HG02763 (cell line): ENCODE data around the gene PMFBP1.
A peak's percentile ranks its signal among the peaks of the same experiment; 100 is the strongest.

Experiments
- ATAC-seq: cut with Tn5 transposase; IDR thresholded peaks from one replicate; pipeline ENCODE4 v1.9.1; 2021; ENCODE audit warnings: mild to moderate bottlenecking, moderate library complexity; ENCODE audit not compliant: unreplicated experiment

PMFBP1 gene

DNA sequence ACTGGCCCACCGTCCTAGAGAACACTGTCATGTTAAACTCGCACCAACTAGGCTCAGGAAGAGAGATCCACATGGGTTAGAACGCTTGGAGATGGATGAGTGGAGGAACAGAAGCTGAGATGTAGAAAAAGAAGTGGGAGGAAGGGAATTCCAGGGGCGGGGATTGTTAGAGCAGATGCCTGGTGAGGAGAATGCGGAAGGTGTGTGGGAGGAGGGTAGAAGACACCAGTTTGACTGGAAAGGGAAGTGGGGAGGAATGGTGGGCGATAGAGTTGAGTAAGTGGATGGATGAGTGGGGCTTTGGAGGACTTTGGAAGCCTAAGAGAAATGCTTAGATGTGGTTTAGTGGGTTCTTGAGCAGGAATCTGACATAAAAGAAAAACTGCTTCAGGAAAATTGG is 40.9 kb downstream of the PMFBP1 start:
- ATAC-seq = no peak

DNA sequence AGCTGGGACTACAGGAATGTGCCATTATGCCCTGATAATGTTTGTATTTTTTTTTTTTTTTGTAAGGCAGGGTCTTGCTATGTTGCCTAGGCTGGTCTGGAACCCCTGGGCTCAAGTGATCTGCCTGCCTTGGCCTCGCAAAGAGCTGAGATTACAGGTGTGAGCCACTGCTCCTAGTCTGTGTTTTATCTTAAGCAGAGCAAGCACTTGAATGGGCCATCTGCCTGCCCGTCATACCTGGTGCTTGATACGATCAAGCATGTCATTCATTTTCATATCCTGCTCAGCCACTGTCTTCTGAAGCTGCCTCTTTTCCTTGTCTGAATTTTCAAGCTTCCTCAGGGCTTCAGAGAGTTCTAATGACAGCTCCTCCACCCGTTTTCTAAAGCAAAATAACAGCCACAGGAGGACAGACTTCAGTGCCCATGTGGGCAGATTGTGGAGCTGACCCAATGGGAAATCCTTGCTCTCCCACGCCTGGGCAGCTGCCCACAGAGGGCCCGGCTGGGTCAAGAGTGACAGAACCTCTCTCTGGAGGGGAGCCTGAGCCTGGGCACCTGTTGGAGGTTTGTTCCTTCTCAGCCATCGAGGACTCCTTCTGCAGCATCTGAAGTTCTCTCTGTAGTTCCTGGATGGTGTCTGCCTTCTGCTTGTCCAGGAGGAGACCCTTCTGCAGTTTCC is 41.8 kb downstream of the PMFBP1 start:
- no peak for ATAC-seq

DNA sequence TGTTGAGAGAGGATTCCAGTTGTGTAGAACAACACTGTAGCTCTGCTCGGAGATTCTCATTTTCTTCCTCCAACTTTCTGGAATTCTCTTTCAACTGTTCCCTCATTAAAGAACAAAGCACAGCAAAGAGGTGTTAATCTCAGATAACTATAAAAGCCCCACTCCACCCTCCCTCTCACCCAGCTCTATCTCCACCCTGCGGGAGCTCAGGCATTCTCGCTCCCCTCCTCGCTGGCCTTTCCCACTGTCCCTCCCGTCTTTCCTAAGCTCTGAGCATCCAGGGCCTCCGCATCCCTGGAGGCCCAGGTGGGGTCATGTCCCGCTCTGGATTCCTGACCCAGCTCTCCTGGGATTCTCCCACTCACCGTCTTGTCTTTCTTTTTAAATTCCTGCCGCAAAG is 43.3 kb downstream of the PMFBP1 start:
- no peak for ATAC-seq

DNA sequence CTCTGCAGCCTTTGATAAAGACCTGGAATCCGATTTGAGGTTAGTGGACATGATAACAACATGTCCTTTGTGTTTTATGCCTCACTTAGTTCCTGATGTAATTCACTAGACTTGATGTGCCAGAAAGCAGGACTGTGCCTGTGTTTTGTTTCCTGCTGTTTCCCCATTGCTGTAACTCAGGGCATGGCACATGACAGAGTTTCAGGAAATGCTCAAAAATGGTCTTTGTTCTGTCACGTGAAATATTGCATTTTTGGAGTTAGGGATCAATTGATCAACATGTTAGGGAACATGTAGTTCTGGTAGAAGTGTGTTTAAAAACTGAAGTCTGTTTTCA is 45.6 kb downstream of the PMFBP1 start:
- ATAC-seq = no peak

DNA sequence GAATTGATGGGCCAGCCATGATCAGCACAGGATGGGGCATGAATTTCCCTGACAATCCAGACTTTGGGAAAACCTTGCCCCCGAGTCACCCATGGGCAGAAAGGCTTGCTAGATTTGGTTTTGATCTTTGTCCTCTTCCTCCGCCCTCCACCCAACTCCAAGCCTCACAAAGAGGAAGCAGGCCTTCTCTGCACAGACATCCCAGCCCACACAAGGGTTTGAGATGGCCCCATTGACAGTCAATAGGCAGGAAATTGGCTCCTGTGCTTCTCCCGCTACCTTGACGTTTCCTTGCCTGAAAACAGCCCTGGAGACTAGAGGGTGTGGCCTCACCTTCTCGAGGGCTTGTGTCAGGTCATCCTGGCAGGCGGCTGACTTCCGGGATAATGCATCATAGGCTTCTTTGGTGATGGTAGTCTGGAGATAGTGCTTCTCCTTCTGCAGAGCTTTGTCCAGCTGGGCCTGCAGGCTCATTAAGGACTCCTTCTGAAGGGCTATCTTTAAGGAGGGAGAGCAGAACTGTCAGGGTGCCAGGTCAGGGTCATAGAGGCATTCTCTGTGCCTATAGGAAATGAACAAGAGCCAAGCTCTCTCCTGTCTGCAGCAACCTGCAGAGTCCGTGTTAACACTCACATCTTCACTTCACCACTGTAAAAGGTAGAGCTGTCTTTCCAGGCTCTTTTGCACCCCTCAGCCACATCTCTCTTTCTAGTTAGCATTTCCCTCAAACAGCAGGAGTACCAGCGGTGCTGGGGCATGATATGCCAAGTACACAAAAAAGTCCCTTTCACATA is 46.1 kb downstream of the PMFBP1 start:
- no peak for ATAC-seq

DNA sequence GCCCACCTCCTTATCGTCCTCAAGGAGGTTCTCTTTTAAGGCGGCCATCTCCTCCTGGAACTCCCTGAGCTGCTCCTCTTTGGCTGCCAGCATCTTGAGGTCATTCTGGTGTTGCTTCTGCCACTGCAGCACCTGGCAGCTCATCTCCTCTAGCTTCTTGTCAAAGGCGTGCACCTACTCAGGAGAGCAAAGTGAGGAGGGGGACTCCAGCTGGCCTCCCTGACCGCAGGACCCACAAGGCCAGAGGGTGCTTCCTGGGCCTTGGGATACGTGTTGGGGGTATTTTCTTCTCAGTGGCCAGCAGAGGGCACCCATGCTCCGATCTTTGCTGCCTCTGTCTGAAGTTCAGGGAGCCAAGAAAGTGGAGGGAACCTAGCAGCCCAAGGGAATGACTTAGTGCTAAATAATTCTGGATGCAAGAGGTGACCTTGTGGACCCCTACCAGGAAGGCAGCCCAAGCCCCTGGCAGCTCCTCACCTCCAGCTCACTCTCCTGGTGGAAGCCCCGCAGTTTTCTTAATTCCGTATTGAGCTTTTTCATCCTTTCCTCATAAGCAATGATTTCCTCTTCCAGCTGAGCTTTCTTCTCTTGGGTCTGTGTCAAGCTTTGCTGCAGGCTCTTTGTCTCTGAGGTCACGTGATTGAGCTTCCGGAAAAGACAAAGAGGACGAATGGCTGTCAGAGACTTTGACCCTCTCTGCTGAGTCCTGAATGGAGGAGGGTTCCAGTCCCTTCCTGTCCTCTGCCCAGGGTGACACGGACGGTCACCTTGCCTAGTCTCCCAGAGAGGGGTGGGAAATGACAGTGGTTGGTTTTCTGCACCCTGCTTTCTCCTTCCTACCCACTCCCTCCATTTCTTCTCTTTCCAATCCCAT is 47.0 kb downstream of the PMFBP1 start:
- ATAC-seq = peak; percentile 61

DNA sequence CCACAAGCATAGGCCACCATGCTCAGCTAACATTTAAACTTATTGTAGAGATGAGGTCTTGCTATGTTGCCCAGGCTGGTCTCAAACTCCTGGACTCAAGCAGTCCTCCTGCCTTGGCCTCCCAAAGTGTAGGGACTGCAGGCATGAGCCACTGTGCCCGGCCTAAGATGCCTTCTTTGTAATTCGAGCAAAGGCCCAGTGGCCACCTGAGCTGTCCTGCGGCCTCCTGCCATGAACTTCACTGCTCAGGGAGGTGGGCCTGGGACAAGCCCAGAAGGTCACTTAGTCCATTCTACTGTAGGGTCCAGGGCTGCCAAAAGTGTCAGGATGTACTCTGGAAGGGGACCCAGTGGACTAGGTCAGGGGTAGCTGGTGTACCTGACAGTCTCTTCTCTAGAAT is 47.8 kb downstream of the PMFBP1 start:
- no peak for ATAC-seq

DNA sequence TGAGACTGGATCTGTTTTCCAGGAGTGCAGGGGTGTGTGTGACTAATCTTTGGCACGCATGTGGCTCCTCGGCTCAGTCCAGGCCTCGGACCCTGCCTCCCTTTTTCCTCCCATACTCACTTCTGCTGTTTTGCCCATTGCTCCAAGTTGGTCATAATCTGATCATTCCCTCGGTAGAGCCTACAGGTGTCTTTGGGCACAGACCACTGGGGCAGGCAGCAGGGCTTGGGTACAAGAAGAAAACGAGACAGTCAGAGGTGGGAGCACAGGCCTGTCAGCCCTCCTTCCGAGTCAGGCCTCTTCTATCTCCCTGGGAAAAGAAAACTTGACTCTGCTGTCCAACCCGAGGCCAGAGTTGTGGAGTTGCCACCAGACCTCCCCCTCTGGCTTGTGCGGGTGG is 48.5 kb downstream of the PMFBP1 start:
- ATAC-seq = no peak

DNA sequence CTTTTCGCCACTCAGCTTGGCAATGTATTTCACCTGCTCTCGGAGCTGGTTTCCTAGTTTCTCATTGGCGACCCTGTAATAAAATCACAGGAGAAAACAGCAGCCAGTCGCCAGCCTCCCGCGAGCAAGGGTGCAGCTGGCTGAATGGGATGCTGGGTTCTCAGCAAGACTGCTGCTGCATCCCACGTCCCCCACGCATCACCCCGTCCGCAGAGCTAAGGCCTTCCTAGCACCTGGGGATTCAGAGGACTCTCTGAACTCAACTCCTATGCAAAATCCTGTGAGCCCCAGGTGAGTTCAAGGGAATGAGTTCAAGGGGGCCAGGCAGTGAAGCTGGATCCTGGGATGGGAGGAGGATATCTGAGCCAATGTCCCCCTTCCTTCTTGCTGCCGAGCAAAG is 49.0 kb downstream of the PMFBP1 start:
- ATAC-seq = no peak

DNA sequence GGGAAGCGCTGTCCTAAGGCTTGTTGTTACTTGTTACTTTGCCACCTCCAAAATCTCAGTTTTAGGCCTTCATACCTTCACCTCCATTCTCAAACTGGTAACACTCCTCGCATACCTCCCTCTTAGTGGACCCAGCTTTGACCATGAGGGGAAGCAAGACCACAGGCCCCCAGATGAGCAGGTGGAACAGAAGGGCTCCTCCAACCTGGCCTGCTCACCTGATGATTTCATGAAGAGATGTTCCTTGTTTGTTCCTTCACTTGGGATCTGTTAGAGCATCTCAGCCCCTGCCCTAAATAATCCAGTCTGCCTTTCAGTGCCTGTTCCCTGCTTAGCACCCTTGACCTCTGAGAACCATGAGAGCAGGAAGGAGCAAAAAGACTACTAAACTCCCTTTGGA is 49.6 kb downstream of the PMFBP1 start:
- no peak for ATAC-seq

DNA sequence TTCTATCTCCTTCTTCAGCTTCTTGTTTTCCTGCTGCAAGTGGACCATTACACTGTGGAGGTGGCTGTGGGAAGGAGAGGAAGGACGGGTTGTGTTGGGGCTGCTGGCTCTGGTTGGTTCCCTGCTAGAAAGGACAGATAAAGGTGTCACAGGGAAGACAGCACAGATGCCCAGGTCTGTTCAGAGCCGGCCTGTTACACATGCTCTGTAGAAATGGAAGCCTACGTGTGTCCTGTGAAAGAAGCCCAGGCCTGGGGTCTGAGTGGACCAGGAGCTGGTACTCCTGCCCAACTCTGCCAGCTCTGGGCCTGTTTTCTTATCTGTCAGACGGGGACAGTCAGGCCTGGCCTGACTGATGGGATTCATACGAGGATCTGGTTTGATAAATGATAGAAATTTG is 51.9 kb downstream of the PMFBP1 start:
- ATAC-seq = no peak

DNA sequence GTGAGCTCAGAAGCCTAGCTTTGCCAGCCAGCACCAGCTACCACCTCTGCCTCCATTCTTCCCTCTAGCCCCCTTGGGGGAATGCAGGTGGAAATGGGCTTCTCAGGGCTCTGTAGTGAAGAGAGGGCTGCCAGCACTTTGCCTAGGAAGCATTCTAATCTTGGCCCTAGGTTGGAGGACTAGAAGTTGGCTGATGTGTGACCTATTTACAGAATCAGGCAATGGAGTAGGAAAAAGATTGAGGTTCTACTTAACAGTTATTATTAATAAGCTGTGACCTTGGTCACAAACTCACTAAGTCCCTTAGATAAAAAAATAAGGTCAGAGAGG is 58.4 kb downstream of the PMFBP1 start:
- no peak for ATAC-seq

DNA sequence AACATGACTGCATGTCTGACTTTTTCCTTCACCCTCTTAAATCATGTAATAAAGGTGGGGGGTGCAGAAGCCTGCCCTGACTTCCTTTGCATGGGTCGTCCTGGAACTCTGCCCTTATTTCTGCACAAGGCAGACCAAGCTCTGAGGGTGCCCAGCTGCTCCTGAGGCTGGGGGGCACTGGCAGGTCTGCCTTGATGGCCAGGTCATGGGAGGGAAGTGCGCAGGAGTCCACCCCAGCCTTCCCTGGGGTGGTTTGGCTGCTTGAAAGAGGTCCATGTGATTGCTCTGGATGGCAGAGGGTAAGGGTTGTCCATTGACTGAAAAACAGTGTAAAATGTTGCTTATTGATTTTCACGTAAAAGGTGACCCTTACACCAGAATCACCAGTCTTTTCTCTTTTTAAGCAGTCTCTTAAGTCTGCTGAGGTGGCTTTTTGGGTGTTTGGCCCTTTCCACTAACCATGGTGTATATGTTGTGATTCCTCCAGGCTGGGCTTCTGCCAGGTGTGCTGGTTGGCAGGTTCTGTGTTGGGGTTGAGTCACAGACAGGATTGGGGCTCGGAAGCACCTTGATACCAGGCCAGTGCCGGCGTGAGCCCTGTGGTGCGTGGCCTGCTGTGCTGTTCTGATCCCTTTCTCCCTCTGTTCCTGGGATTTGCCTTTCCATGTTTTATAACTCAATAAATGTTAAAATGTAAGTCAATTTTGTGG is 58.9 kb downstream of the PMFBP1 start:
- ATAC-seq = no peak

DNA sequence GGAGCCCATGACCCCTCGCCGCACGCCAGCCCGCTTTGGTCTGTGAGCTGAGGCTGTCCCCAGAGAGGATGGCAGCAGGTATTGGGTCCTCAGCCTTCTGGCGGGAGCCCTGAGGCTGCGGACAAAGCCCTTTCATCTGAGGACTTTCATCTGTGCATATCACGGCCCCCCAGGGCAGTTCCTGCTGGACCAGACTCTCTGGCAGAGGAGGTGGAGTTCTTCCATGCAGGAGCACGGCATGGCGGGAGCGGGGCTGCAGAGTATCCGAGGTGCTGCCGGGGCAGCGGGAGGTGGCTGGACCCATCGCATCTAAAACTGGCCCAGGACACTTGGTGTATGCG is 59.5 kb downstream of the PMFBP1 start:
- no peak for ATAC-seq

DNA sequence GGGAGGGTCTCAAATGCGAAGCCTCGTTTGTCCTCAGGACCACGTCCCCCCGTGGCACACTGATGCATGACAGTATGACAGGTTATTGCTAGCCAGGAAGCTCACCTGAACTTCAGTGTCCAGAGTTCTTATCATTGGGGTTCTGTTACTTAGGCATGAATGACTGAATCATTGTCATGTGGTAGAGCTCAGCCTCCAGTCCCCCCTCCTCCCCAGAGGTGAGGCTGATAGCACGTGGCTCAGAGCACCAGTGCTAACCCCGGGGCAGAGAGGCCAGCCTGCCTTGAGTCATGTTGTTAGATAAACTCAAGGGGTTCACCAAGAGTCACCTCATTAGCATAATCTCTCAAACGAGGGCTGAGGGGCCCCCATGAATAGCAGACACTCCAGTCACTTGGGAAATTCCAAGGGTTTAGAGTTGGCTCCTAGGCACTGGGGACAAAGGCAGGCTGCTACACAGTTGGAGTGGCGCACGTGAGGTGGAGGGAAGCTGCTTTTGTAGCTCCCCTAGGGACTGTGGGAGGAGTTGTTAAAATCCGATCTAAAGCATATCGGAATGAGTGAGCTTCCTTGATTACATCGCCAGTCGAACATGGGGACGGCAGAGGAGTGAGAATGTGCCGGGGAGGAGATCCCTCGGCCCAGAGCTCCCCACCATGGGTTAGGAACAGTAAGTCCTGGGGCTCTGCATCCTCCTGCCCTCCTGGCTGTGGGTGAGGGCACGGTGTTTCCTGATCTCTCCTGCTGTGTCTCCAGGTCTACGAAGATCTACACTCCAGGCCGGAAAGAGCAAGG is 60.1 kb downstream of the PMFBP1 start:
- ATAC-seq = no peak

DNA sequence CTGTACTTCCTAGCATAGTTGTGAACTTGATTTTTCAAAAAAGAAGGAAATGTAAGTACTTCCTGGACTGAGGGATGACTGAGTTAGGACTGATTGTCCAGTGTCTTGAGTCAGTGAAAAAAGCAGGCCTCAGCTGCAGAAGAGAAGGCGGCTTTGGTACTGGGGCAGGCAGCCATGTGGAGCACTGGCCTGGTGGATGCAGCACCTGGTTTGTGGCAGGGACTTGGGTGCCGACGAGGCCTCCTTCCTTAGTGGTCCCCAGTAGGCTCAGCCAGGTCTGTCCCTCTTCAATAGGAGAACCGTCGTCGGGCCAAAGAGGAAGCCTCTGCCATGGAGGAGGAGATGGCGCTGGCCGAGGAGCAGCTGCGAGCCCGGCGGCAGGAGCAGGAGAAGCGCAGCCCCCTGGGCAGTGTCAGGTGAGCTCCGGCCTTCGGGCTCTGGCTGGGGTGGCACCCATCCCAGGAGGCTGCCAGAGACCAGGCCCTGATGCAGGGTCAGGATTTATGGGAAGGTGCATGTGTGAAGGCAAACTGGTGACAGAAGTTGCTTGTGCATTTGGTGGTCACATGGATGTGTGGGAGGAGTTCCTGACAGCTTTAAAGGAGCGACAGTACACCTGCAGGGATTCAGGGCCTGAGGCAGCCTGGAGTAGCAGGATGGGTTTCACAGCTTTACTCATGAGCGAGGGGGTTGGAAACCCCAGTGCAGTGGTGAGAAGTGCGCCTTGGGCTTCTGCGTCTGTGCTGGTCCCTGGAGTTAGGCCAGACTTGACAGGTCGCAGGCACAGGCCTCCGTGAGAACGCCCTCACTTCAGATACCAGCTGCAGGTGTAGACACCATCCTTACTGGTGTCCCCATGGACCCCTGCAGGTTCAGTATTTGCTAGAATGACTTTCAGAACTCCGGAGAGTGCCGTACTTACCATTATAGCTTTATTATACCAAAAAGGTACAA is 61.0 kb downstream of the PMFBP1 start:
- ATAC-seq = no peak

DNA sequence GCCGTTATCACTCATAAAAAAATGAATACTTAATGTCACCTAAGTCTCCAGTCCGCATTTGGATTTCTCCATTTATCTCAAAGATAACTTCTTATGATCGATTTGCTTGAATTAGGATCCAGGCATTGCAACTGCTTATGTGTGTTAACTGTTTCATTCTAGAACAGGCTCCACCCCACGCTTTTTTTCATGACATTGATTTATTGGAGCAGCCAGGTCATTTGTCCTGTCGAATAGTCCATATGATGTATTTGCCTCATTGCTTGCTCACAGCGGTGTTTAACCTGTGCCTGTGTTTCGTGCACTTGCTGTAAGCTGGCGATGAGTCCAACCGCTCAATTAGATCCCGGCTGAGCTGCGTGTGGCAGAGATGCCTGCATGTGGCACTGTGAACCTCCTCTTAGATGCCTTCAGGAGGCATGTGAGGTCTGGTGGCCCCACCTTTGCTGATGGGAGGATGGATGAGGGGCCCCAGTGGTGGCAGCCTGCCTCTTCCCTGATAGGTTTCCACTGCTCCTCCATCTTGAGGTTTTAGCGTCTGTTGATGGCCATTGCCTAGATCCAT is 61.9 kb downstream of the PMFBP1 start:
- no peak for ATAC-seq

DNA sequence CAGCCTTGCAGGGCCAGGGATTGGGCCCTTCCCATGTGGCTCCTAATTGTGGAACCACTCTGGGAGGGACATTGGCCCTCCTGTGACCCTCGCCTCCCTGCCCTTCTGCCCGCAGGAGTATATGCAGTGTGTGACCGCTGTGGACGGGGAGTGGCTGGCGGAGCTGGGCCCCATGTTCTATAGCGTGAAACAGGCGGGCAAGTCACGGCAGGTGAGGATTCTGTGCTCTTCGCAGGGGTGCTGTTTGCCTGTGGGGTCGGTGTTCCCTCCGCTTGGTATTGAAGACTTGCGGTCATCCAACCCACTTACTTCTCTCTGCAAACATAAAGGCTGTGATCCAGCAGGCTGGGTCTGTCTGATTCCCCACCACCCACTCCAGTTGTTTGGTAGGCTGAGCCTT is 62.7 kb downstream of the PMFBP1 start:
- no peak for ATAC-seq
